WTC11 (cell line): ENCODE results near the gene NDUFV1.

Source experiments
- SP1 ChIP-seq: sonication (generic); formaldehyde crosslinking; conservative IDR thresholded peaks from 2 replicates; pipeline ENCODE4 v1.8.1; 2022; ENCODE audit warnings: missing genetic modification reagents
- TF ChIP-seq, protein P1 (sequence below): sonication (generic); formaldehyde crosslinking; IDR thresholded peaks from 2 replicates; pipeline ENCODE4 v1.8.0; 2022; ENCODE audit warnings: mild to moderate bottlenecking, missing genetic modification reagents
- TF ChIP-seq, protein P2 (sequence below): sonication (generic); formaldehyde crosslinking; IDR thresholded peaks from 2 replicates; pipeline ENCODE4 v1.8.1; 2022; ENCODE audit warnings: low read depth, missing genetic modification reagents, borderline replicate concordance

DNA sequence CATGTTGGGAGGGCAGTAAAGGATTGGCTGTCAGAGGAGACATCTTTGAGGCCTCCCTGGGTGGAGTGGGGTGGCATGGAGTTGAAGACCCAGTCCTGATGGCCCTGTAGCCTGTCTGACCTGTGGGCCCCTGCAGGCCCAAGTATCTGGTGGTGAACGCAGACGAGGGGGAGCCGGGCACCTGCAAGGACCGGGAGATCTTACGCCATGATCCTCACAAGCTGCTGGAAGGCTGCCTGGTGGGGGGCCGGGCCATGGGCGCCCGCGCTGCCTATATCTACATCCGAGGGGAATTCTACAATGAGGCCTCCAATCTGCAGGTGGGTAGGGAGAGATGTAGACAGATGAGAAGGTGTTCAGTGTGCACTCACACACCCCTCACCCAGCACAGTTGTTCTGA is 2.6 kb downstream of the NDUFV1 start:
- TF ChIP-seq SP1 = no peak
- TF ChIP-seq, protein P1, sequence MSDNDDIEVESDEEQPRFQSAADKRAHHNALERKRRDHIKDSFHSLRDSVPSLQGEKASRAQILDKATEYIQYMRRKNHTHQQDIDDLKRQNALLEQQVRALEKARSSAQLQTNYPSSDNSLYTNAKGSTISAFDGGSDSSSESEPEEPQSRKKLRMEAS (CRISPR knock-in tag) = no peak
- TF ChIP-seq, protein P2, sequence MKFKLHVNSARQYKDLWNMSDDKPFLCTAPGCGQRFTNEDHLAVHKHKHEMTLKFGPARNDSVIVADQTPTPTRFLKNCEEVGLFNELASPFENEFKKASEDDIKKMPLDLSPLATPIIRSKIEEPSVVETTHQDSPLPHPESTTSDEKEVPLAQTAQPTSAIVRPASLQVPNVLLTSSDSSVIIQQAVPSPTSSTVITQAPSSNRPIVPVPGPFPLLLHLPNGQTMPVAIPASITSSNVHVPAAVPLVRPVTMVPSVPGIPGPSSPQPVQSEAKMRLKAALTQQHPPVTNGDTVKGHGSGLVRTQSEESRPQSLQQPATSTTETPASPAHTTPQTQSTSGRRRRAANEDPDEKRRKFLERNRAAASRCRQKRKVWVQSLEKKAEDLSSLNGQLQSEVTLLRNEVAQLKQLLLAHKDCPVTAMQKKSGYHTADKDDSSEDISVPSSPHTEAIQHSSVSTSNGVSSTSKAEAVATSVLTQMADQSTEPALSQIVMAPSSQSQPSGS (CRISPR knock-in tag) = no peak
